Measurements from ENCODE around the gene ASS1.

The ASS1 gene

DNA sequence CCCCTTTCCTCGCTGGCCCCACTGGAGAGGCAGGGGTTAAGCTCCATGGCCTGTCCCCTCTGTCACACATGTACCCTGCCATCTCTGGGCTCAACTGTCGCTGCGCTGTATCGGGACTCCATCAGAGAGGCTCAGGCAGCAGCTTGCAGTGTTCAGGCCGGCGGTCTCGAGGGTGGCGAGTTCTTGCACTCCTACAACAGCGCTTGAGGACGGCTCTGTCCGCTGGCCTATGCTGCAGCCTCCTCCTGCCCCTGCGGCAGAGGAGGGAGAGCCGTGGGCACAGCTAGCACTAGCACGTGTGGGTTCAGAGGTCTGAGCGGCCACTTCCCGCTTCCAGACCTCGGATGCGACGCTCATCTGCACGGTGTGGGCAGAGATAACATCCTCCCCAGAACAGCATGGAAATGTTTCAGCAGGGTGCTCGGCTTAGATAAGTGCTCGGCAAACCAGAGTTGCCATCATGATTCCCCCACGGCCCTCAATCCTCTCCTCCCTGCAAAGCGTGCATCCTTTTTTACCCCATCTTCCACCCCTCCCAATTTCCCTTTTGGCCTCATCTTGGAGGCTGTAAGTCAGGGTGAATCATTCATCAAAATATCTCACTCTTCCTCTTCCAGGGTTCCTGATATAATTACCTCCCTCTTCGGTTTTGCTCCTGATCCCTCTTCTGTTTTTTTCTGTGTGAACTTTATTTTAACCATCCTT lies 92.7 kb downstream of the ASS1 start:
- DNase-seq: no peak

GRCh38 chr9:130539420-130540223 lies 94.9 kb downstream of the ASS1 start:
- DNase-seq: no peak

DNA sequence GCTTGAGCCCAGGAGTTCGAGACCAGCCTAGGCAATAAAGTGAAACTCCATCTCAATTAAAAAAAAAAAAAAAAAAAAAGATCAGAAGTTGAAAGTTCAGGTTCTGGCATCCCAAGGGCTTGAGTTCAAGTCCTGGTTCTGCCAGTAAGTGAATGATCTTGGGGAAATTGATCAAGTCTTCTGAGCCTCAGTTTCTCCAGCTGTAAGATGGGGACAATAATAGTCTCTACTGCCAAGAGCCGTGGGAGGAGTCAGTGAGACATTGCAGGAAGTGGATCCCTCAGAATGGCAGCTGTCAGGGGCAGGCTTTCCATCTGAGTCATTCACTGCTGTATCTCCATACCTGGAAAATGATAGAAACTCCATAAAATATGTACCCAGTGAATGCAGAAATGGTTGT lies 96.8 kb downstream of the ASS1 start:
- no peak for DNase-seq

DNA sequence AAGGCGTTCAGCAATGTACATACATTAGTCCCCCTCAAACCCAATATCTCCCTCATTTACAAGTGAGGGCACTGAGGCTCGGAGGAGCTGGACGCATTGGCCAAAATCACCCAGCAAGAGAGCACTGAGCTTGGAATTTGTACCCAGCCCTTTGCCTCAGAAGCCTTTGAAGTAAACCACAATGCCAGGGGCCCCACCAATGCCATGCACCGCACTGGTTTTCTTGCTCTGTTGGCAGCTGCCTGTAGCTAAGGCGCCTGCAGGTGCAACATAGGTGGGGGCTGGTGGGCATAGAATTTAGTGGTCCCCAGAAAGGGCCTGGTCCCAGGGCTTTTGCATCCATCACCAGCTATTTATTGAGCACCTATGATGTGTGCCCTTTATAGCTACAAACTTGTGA lies 97.3 kb downstream of the ASS1 start:
- DNase-seq: no peak

GRCh38 chr9:130542457-130543228 lies 97.9 kb downstream of the ASS1 start:
- no peak for DNase-seq

DNA sequence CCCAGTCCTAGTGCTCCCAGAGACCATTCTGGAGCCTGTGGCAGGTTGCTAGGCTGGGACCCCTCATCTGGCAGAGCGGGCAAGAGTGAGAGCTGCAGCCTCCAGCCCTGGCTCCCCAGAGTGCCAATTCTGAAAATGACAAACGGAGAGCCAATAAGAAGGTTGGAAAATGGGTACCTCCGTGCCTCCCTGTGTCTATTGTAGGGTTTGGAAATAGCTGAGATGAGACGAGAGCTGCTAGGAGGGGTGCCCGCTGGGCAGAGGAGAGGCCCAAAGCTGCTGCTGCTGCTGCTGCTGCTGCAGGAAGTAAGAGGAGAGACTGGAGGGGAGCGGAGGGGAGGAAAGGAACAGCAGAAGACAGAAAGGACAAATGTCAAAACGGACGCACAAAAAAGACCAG lies 98.6 kb downstream of the ASS1 start:
- DNase-seq: no peak

DNA sequence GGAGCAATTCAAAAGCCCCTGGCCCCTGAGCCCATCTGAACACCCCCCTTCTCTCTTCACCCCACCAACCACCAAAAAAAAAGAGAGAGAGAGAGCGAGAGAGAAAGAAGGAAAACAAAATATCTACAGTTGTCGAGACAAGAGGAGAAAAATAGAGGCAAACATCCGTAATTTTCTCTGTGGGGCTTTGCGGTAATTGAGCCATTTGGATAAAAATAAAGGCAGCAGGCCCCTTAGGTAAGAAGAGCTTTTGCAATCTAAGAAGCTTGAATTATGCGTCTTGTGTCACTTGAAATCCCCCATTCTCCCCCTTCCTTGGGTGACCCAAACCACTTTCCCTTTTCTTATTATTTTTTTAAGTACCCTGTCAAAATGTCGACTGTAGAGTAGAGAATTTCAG lies 99.1 kb downstream of the ASS1 start:
- no peak for DNase-seq

DNA sequence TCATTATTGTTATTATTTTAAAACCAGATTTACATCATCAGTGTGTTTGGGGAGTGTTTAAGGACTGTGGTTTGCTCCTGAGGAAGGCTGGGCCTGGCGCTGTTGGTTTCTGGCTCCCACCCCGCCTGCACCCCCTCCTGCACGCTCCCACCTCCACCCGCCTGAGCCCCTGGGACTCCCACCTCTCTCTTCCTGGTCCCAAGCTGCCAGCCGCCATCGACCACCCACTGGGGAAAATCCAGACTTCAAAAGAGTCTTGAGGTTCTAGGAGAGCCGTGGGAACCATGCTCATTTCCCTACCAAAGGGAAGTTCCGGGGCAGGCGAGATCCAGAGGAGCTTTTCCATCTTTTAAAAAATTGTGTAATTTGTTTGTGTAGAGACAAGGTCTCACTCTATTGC lies 99.6 kb downstream of the ASS1 start:
- no peak for DNase-seq

GRCh38 chr9:130548103-130548502 lies 103.3 kb downstream of the ASS1 start:
- DNase-seq: no peak

DNA sequence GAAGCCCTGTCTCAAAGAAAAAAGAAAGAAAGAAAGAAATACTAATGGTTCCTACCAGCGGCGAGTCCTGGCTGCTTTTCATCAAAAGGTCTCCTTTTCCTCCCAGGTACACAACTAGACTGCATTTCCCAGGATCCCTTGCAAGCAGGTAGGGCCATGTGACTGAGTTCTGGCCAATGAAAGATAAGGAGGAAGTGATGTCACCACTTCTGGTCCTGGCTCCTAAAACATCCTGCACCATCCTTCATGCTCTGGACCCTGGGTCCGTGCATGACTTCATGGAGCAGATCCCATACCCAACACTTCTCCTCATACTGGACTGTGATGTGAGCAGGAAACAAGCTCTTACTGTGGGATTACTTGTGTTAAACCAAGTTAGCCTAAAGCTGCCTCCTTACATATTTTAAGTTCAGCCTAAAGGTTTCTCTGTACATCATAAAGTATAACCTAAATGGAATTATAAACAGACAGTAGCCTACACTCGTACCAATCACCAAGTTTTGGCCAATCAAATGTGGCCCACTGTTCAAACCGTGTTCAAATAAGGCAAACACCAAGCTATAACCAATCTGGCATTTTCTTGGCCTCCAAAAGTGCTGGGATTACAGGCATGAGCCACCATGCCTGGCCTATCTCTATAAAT lies 104.5 kb downstream of the ASS1 start:
- DNase-seq: no peak
